Mononuclear cell (primary cell): ENCODE measurements around the gene CERKL. TPM values are rescaled to one million over a fixed set of nuclear protein-coding genes. Genes with fewer than 3 reads are reported as not detected.

Experiments
- H3K27me3 ChIP-seq: 2 replicates; pipeline ENCODE4 v1.6.0; 2011; ENCODE audit warnings: low read length, control low read depth; ENCODE audit not compliant: insufficient read depth
- H3K4me1 ChIP-seq: 2 replicates; pipeline ENCODE4 v1.5.1; 2011; ENCODE audit warnings: mild to moderate bottlenecking, low read length, control low read depth; ENCODE audit not compliant: insufficient read depth
- H3K4me3 ChIP-seq: 2 replicates; pipeline ENCODE4 v1.5.1; 2011; ENCODE audit warnings: mild to moderate bottlenecking, low read length, moderate library complexity
- H3K9me3 ChIP-seq: 2 replicates; pipeline ENCODE4 v1.5.1; 2011; ENCODE audit warnings: low read depth, mild to moderate bottlenecking, control low read depth, low read length
- total RNA-seq: library from RNA; depleted of rRNA; stranded (reverse); fragments of >200 nt; gene quantifications from one replicate; pipeline ENCODE4 v1.2.3, GENCODE V29; 2012

CERKL gene
- total RNA-seq, 1 donor, result 0.21 TPM

GRCh38 chr2:181680937-181681811, 24.3 kb upstream of the CERKL start:
- H3K27me3 ChIP-seq, result peaks cover 97% of the 10 kb centered on the region
- no peak overlapping the region for H3K4me3 ChIP-seq
- H3K9me3 ChIP-seq, result no peaks in the 10 kb centered on the region
- peaks cover 49% of the 10 kb centered on the region for H3K4me1 ChIP-seq

GRCh38 chr2:181680055-181680936, 23.4 kb upstream of the CERKL start, which contains the start of gene NEUROD1:
TSS of gene NEUROD1 (minus strand) at chr2:181680517. CDS start at chr2:181678860, 1,657 bp downstream.
- Histone ChIP-seq H3K4me3 (no peak within 1 kb of the TSS), H3K4me1 (peaks cover 49% of the 10 kb centered on the region), H3K9me3 (no peaks in the 10 kb centered on the region), H3K27me3 (peaks cover 96% of the 10 kb centered on the region)

- H3K9me3 ChIP-seq, result no peaks in the 10 kb centered on the region
- peaks cover 42% of the 10 kb centered on the region for H3K4me1 ChIP-seq
- peaks cover 96% of the 10 kb centered on the region for H3K27me3 ChIP-seq
- H3K4me3 ChIP-seq, result no peak overlapping the region
Measured at GRCh38 chr2:181679544-181679979, 22.7 kb upstream of the CERKL start.

GRCh38 chr2:181678861-181679543, 22.1 kb upstream of the CERKL start:
- Histone ChIP-seq H3K9me3 (no peaks in the 10 kb centered on the region), H3K4me3 (no peak overlapping the region), H3K4me1 (peaks cover 36% of the 10 kb centered on the region), H3K27me3 (peaks cover 96% of the 10 kb centered on the region)

- peaks cover 89% of the 10 kb centered on the region for H3K27me3 ChIP-seq
- H3K4me3 ChIP-seq, result no peak overlapping the region
- no peaks in the 10 kb centered on the region for H3K9me3 ChIP-seq
- peaks cover 32% of the 10 kb centered on the region for H3K4me1 ChIP-seq
Measured at GRCh38 chr2:181677912-181678586, 21.1 kb upstream of the CERKL start.

- H3K4me3 ChIP-seq, result no peak overlapping the region
- no peaks in the 10 kb centered on the region for H3K9me3 ChIP-seq
- peaks cover 8% of the 10 kb centered on the region for H3K4me1 ChIP-seq
- peaks cover 65% of the 10 kb centered on the region for H3K27me3 ChIP-seq
Measured at GRCh38 chr2:181675254-181675653, 18.3 kb upstream of the CERKL start.

- peaks cover 57% of the 10 kb centered on the region for H3K27me3 ChIP-seq
- no peaks in the 10 kb centered on the region for H3K9me3 ChIP-seq
- H3K4me1 ChIP-seq, result peaks cover 8% of the 10 kb centered on the region
- H3K4me3 ChIP-seq, result no peak overlapping the region
Measured at GRCh38 chr2:181674461-181674860, 17.6 kb upstream of the CERKL start.

GRCh38 chr2:181673173-181673572, 16.3 kb upstream of the CERKL start:
- Histone ChIP-seq H3K4me3 (no peak overlapping the region), H3K4me1 (peaks cover 8% of the 10 kb centered on the region), H3K27me3 (peaks cover 55% of the 10 kb centered on the region), H3K9me3 (no peaks in the 10 kb centered on the region)

GRCh38 chr2:181672255-181673008, 15.5 kb upstream of the CERKL start:
- H3K27me3 ChIP-seq, result peaks cover 50% of the 10 kb centered on the region
- H3K4me1 ChIP-seq, result peaks cover 4% of the 10 kb centered on the region
- H3K9me3 ChIP-seq, result no peaks in the 10 kb centered on the region
- no peak overlapping the region for H3K4me3 ChIP-seq

- H3K4me3 ChIP-seq, result no peak overlapping the region
- H3K9me3 ChIP-seq, result no peaks in the 10 kb centered on the region
- peaks cover 34% of the 10 kb centered on the region for H3K27me3 ChIP-seq
- peaks cover 4% of the 10 kb centered on the region for H3K4me1 ChIP-seq
Measured at GRCh38 chr2:181670632-181671031, 13.7 kb upstream of the CERKL start.

GRCh38 chr2:181667234-181667633, 10.3 kb upstream of the CERKL start:
- Histone ChIP-seq H3K4me3 (no peak overlapping the region), H3K27me3 (peaks cover 17% of the 10 kb centered on the region), H3K4me1 (no peaks in the 10 kb centered on the region), H3K9me3 (no peaks in the 10 kb centered on the region)

- H3K9me3 ChIP-seq, result no peaks in the 10 kb centered on the region
- H3K4me3 ChIP-seq, result no peak overlapping the region
- H3K4me1 ChIP-seq, result peaks cover 2% of the 10 kb centered on the region
- H3K27me3 ChIP-seq, result peaks cover 18% of the 10 kb centered on the region
Measured at GRCh38 chr2:181662287-181662686, 5.4 kb upstream of the CERKL start.

GRCh38 chr2:181660181-181660580, 3.3 kb upstream of the CERKL start:
- Histone ChIP-seq H3K9me3 (no peaks in the 10 kb centered on the region), H3K4me1 (peaks cover 13% of the 10 kb centered on the region), H3K4me3 (no peak overlapping the region), H3K27me3 (peaks cover 37% of the 10 kb centered on the region)

- Histone ChIP-seq H3K9me3 (no peaks in the 10 kb centered on the region), H3K27me3 (peaks cover 48% of the 10 kb centered on the region), H3K4me1 (peaks cover 13% of the 10 kb centered on the region), H3K4me3 (no peak overlapping the region)
Measured at GRCh38 chr2:181658444-181658843, 1.5 kb upstream of the CERKL start.
